ENCODE results near the gene AQP12B.

GRCh38 chr2:240644171-240644651 lies 38.5 kb downstream of the AQP12B start:
- TF ChIP-seq CTCF (conservative IDR thresholded peaks at IDR 0.05; ENCODE audit: low read depth, low read length) (no peak), EZH2phosphoT487 (IDR thresholded peaks at IDR 0.05; ENCODE audit: borderline replicate concordance, low read length) (no peak)
